HEK293 (cell line): ENCODE data around the gene MUS81.
A peak's percentile ranks its signal among the peaks of the same experiment; 100 is the strongest.

Source experiments
- BCL11A ChIP-seq: fragments of 450-650 bp; formaldehyde crosslinking; IDR thresholded peaks from 2 replicates; pipeline ENCODE4 v1.5.1; 2016; ENCODE audit warnings: low read depth, missing biosample characterization, missing genetic modification characterization
- KLF1 ChIP-seq: fragments of 450-650 bp; formaldehyde crosslinking; IDR thresholded peaks from 2 replicates; pipeline ENCODE4 v1.5.1; 2016; ENCODE audit warnings: missing biosample characterization, missing genetic modification characterization
- KLF7 ChIP-seq: fragments of 450-650 bp; formaldehyde crosslinking; IDR thresholded peaks from 2 replicates; pipeline ENCODE4 v1.5.1; 2016; ENCODE audit warnings: missing biosample characterization, missing genetic modification characterization, borderline replicate concordance
- SP7 ChIP-seq: fragments of 450-650 bp; formaldehyde crosslinking; IDR thresholded peaks from 2 replicates; pipeline ENCODE4 v1.5.1; 2016; ENCODE audit warnings: missing biosample characterization, missing genetic modification characterization
- WT1 ChIP-seq: fragments of 450-650 bp; formaldehyde crosslinking; IDR thresholded peaks from 2 replicates; pipeline ENCODE4 v1.5.1; 2016; ENCODE audit warnings: missing biosample characterization, missing genetic modification characterization
- ZBTB17 ChIP-seq: fragments of 450-650 bp; formaldehyde crosslinking; IDR thresholded peaks from 2 replicates; pipeline ENCODE4 v1.5.1; 2016; ENCODE audit warnings: missing biosample characterization, missing genetic modification characterization
- ZBTB48 ChIP-seq: fragments of 450-650 bp; formaldehyde crosslinking; IDR thresholded peaks from 2 replicates; pipeline ENCODE4 v1.5.1; 2016; ENCODE audit warnings: missing biosample characterization, missing genetic modification characterization
- ZFP41 ChIP-seq: fragments of 450-650 bp; formaldehyde crosslinking; IDR thresholded peaks from 2 replicates; pipeline ENCODE4 v1.5.1; 2016; ENCODE audit warnings: missing biosample characterization, missing genetic modification characterization, borderline replicate concordance
- ZNF16 ChIP-seq: fragments of 450-650 bp; formaldehyde crosslinking; IDR thresholded peaks from 2 replicates; pipeline ENCODE4 v1.5.1; 2016; ENCODE audit warnings: low read depth, missing biosample characterization, missing genetic modification characterization
- ZNF184 ChIP-seq: fragments of 450-650 bp; IDR thresholded peaks from 2 replicates; pipeline ENCODE4 v1.5.1; 2018; ENCODE audit warnings: missing biosample characterization, mild to moderate bottlenecking, missing genetic modification characterization
- ZNF324 ChIP-seq: fragments of 450-650 bp; formaldehyde crosslinking; IDR thresholded peaks from 2 replicates; pipeline ENCODE4 v1.5.1; 2016; ENCODE audit warnings: missing biosample characterization, missing genetic modification characterization
- ZNF335 ChIP-seq: fragments of 450-650 bp; formaldehyde crosslinking; conservative IDR thresholded peaks from 2 replicates; pipeline ENCODE4 v1.5.1; 2016; ENCODE audit warnings: missing biosample characterization, missing genetic modification characterization
- ZNF366 ChIP-seq: fragments of 450-650 bp; formaldehyde crosslinking; conservative IDR thresholded peaks from 2 replicates; pipeline ENCODE4 v1.5.1; 2016; ENCODE audit warnings: missing biosample characterization, missing genetic modification characterization
- ZNF426 ChIP-seq: fragments of 450-650 bp; formaldehyde crosslinking; IDR thresholded peaks from 2 replicates; pipeline ENCODE4 v1.5.1; 2017; ENCODE audit warnings: missing biosample characterization, missing genetic modification characterization, mild to moderate bottlenecking, inconsistent platforms, moderate library complexity
- ZNF623 ChIP-seq: fragments of 450-650 bp; formaldehyde crosslinking; IDR thresholded peaks from 2 replicates; pipeline ENCODE4 v1.5.1; 2016; ENCODE audit warnings: missing biosample characterization, missing genetic modification characterization
- ZNF624 ChIP-seq: fragments of 450-650 bp; formaldehyde crosslinking; IDR thresholded peaks from 2 replicates; pipeline ENCODE4 v1.5.1; 2017; ENCODE audit warnings: missing biosample characterization, missing genetic modification characterization
- ZNF660 ChIP-seq: fragments of 450-650 bp; IDR thresholded peaks from 2 replicates; pipeline ENCODE4 v1.5.1; 2018; ENCODE audit warnings: missing biosample characterization, mild to moderate bottlenecking, missing genetic modification characterization
- TF ChIP-seq, protein P1 (sequence below): fragments of 450-650 bp; formaldehyde crosslinking; IDR thresholded peaks from 2 replicates; pipeline ENCODE4 v1.5.1; 2016; ENCODE audit warnings: missing biosample characterization, missing genetic modification characterization, borderline replicate concordance
- TF ChIP-seq, protein P2 (sequence below): fragments of 450-650 bp; formaldehyde crosslinking; IDR thresholded peaks from 2 replicates; pipeline ENCODE4 v1.5.1; 2016; ENCODE audit warnings: missing biosample characterization, missing genetic modification characterization
- TF ChIP-seq, protein P3 (sequence below): fragments of 450-650 bp; formaldehyde crosslinking; IDR thresholded peaks from 2 replicates; pipeline ENCODE4 v1.5.1; 2016; ENCODE audit warnings: missing biosample characterization, missing genetic modification characterization
- TF ChIP-seq, protein P4 (sequence below): fragments of 450-650 bp; formaldehyde crosslinking; IDR thresholded peaks from 2 replicates; pipeline ENCODE4 v1.5.1; 2016; ENCODE audit warnings: missing biosample characterization, missing genetic modification characterization
- TF ChIP-seq, protein P5 (sequence below): fragments of 450-650 bp; formaldehyde crosslinking; IDR thresholded peaks from 2 replicates; pipeline ENCODE4 v1.5.1; 2016; ENCODE audit warnings: missing biosample characterization, missing genetic modification characterization
- TF ChIP-seq, protein P6 (sequence below): fragments of 450-650 bp; formaldehyde crosslinking; IDR thresholded peaks from 2 replicates; pipeline ENCODE4 v1.5.1; 2016; ENCODE audit warnings: missing biosample characterization, missing genetic modification characterization
- TF ChIP-seq, protein P7 (sequence below): fragments of 450-650 bp; formaldehyde crosslinking; IDR thresholded peaks from 2 replicates; pipeline ENCODE4 v1.5.1; 2016; ENCODE audit warnings: missing biosample characterization, missing genetic modification characterization, low read depth

Gene MUS81

DNA sequence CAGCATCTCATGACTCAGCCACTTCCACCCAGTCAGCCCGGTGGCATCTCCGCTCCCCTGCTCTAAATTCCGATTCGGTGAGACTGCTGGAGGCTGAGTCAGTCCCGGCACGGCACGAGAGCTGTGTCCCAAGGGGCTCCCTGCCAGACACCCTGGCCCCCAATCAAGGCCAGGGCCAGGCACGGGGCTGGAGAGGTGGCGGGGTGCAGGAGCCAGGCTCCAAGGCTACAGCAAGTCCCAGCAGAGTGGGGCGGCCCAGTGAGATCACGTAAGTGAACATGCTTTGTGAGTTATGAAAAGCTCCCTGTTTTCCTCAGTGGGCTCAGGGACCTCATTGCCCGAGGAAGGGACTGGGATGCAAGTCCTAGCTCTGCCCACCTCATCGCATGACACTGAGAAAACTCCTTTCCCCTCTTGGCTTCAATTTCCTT, 55.6 kb downstream of the MUS81 start (continued):
- TF ChIP-seq ZNF623 (tag by site-specific recombination) (no peak), KLF7 (no peak), ZNF624 (tag by site-specific recombination) (no peak), WT1 (tag by site-specific recombination) (peak; percentile 35; the same call in 1 of the 2 replicates), KLF1 (no peak), ZNF660 (tag by site-specific recombination) (peak; percentile 65; the same call in 1 of the 2 replicates), ZNF184 (tag by site-specific recombination) (0 out of 2 replicates have a peak, but pooled peaks have one; percentile 30), ZNF16 (tag by site-specific recombination) (no peak), ZNF426 (tag by site-specific recombination) (no peak), ZFP41 (tag by site-specific recombination) (no peak), BCL11A (tag by site-specific recombination) (0 out of 2 replicates have a peak, but pooled peaks have one; percentile 26), SP7 (tag by site-specific recombination) (peak; percentile 85), ZBTB17 (tag by site-specific recombination) (peak; percentile 54), ZNF366 (tag by site-specific recombination) (peak; percentile 51), ZNF324 (tag by site-specific recombination) (peak; percentile 34; the same call in 1 of the 2 replicates), ZBTB48 (tag by site-specific recombination) (peak; percentile 64), ZNF335 (no peak)
- TF ChIP-seq, protein P1, sequence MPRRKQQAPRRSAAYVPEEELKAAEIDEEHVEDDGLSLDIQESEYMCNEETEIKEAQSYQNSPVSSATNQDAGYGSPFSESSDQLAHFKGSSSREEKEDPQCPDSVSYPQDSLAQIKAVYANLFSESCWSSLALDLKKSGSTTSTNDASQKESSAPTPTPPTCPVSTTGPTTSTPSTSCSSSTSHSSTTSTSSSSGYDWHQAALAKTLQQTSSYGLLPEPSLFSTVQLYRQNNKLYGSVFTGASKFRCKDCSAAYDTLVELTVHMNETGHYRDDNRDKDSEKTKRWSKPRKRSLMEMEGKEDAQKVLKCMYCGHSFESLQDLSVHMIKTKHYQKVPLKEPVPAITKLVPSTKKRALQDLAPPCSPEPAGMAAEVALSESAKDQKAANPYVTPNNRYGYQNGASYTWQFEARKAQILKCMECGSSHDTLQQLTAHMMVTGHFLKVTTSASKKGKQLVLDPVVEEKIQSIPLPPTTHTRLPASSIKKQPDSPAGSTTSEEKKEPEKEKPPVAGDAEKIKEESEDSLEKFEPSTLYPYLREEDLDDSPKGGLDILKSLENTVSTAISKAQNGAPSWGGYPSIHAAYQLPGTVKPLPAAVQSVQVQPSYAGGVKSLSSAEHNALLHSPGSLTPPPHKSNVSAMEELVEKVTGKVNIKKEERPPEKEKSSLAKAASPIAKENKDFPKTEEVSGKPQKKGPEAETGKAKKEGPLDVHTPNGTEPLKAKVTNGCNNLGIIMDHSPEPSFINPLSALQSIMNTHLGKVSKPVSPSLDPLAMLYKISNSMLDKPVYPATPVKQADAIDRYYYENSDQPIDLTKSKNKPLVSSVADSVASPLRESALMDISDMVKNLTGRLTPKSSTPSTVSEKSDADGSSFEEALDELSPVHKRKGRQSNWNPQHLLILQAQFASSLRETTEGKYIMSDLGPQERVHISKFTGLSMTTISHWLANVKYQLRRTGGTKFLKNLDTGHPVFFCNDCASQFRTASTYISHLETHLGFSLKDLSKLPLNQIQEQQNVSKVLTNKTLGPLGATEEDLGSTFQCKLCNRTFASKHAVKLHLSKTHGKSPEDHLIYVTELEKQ (tag by site-specific recombination) = 0 out of 2 replicates have a peak, but pooled peaks have one; percentile 20
- TF ChIP-seq, protein P2, sequence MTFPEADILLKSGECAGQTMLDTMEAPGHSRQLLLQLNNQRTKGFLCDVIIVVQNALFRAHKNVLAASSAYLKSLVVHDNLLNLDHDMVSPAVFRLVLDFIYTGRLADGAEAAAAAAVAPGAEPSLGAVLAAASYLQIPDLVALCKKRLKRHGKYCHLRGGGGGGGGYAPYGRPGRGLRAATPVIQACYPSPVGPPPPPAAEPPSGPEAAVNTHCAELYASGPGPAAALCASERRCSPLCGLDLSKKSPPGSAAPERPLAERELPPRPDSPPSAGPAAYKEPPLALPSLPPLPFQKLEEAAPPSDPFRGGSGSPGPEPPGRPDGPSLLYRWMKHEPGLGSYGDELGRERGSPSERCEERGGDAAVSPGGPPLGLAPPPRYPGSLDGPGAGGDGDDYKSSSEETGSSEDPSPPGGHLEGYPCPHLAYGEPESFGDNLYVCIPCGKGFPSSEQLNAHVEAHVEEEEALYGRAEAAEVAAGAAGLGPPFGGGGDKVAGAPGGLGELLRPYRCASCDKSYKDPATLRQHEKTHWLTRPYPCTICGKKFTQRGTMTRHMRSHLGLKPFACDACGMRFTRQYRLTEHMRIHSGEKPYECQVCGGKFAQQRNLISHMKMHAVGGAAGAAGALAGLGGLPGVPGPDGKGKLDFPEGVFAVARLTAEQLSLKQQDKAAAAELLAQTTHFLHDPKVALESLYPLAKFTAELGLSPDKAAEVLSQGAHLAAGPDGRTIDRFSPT (tag by site-specific recombination) = peak; percentile 70; the same call in 1 of the 2 replicates
- TF ChIP-seq, protein P3, sequence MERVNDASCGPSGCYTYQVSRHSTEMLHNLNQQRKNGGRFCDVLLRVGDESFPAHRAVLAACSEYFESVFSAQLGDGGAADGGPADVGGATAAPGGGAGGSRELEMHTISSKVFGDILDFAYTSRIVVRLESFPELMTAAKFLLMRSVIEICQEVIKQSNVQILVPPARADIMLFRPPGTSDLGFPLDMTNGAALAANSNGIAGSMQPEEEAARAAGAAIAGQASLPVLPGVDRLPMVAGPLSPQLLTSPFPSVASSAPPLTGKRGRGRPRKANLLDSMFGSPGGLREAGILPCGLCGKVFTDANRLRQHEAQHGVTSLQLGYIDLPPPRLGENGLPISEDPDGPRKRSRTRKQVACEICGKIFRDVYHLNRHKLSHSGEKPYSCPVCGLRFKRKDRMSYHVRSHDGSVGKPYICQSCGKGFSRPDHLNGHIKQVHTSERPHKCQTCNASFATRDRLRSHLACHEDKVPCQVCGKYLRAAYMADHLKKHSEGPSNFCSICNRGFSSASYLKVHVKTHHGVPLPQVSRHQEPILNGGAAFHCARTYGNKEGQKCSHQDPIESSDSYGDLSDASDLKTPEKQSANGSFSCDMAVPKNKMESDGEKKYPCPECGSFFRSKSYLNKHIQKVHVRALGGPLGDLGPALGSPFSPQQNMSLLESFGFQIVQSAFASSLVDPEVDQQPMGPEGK (tag by site-specific recombination) = peak; percentile 92
- TF ChIP-seq, protein P4, sequence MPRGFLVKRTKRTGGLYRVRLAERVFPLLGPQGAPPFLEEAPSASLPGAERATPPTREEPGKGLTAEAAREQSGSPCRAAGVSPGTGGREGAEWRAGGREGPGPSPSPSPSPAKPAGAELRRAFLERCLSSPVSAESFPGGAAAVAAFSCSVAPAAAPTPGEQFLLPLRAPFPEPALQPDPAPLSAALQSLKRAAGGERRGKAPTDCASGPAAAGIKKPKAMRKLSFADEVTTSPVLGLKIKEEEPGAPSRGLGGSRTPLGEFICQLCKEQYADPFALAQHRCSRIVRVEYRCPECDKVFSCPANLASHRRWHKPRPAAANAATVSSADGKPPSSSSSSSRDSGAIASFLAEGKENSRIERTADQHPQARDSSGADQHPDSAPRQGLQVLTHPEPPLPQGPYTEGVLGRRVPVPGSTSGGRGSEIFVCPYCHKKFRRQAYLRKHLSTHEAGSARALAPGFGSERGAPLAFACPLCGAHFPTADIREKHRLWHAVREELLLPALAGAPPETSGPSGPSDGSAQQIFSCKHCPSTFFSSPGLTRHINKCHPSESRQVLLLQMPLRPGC (tag by site-specific recombination) = peak; percentile 85
- TF ChIP-seq, protein P5, sequence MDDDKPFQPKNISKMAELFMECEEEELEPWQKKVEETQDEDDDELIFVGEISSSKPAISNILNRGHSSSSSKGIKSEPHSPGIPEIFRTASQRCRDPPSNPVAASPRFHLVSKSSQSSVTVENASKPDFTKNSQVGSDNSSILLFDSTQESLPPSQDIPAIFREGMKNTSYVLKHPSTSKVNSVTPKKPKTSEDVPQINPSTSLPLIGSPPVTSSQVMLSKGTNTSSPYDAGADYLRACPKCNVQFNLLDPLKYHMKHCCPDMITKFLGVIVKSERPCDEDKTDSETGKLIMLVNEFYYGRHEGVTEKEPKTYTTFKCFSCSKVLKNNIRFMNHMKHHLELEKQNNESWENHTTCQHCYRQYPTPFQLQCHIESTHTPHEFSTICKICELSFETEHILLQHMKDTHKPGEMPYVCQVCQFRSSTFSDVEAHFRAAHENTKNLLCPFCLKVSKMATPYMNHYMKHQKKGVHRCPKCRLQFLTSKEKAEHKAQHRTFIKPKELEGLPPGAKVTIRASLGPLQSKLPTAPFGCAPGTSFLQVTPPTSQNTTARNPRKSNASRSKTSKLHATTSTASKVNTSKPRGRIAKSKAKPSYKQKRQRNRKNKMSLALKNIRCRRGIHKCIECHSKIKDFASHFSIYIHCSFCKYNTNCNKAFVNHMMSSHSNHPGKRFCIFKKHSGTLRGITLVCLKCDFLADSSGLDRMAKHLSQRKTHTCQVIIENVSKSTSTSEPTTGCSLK (tag by site-specific recombination) = no peak
- TF ChIP-seq, protein P6, sequence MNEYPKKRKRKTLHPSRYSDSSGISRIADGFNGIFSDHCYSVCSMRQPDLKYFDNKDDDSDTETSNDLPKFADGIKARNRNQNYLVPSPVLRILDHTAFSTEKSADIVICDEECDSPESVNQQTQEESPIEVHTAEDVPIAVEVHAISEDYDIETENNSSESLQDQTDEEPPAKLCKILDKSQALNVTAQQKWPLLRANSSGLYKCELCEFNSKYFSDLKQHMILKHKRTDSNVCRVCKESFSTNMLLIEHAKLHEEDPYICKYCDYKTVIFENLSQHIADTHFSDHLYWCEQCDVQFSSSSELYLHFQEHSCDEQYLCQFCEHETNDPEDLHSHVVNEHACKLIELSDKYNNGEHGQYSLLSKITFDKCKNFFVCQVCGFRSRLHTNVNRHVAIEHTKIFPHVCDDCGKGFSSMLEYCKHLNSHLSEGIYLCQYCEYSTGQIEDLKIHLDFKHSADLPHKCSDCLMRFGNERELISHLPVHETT = peak; percentile 76; the same call in 1 of the 2 replicates
- TF ChIP-seq, protein P7, sequence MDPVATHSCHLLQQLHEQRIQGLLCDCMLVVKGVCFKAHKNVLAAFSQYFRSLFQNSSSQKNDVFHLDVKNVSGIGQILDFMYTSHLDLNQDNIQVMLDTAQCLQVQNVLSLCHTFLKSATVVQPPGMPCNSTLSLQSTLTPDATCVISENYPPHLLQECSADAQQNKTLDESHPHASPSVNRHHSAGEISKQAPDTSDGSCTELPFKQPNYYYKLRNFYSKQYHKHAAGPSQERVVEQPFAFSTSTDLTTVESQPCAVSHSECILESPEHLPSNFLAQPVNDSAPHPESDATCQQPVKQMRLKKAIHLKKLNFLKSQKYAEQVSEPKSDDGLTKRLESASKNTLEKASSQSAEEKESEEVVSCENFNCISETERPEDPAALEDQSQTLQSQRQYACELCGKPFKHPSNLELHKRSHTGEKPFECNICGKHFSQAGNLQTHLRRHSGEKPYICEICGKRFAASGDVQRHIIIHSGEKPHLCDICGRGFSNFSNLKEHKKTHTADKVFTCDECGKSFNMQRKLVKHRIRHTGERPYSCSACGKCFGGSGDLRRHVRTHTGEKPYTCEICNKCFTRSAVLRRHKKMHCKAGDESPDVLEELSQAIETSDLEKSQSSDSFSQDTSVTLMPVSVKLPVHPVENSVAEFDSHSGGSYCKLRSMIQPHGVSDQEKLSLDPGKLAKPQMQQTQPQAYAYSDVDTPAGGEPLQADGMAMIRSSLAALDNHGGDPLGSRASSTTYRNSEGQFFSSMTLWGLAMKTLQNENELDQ (tag by site-specific recombination) = no peak
